HG03045 (cell line): Measurements from ENCODE around the gene NKX1-1.

ENCODE experiments used
- ATAC-seq: cut with Tn5 transposase; IDR thresholded peaks from one replicate; pipeline ENCODE4 v1.9.1; 2021; ENCODE audit warnings: mild to moderate bottlenecking, moderate library complexity; ENCODE audit not compliant: unreplicated experiment

Gene NKX1-1

GRCh38 chr4:1362046-1362445 lies 44.2 kb downstream of the NKX1-1 start:
- ATAC-seq = no peak

GRCh38 chr4:1361431-1361830 lies 44.8 kb downstream of the NKX1-1 start:
- no peak for ATAC-seq

GRCh38 chr4:1360423-1361283 lies 45.6 kb downstream of the NKX1-1 start:
- ATAC-seq = no peak

GRCh38 chr4:1359976-1360375 lies 46.3 kb downstream of the NKX1-1 start:
- no peak for ATAC-seq

- ATAC-seq = no peak
Measured at GRCh38 chr4:1359144-1359501, 47.1 kb downstream of the NKX1-1 start.

GRCh38 chr4:1358421-1359143 lies 47.7 kb downstream of the NKX1-1 start:
- no peak for ATAC-seq

GRCh38 chr4:1357356-1358248 lies 48.6 kb downstream of the NKX1-1 start:
- no peak for ATAC-seq

- no peak for ATAC-seq
Measured at GRCh38 chr4:1356181-1356998, 49.9 kb downstream of the NKX1-1 start.

- no peak for ATAC-seq
Measured at GRCh38 chr4:1355378-1355777, 50.9 kb downstream of the NKX1-1 start.

GRCh38 chr4:1354983-1355275 lies 51.3 kb downstream of the NKX1-1 start:
- ATAC-seq = no peak

- ATAC-seq = no peak
Measured at GRCh38 chr4:1354136-1354982, 51.9 kb downstream of the NKX1-1 start.

- no peak for ATAC-seq
Measured at GRCh38 chr4:1353186-1354055, 52.8 kb downstream of the NKX1-1 start.
